ENCODE data around the gene WWOX.

WWOX gene

GRCh38 chr16:79202977-79203376, 1103.5 kb downstream of the WWOX start:
- no peak for DNase-seq (ENCODE audit: low read depth)
- H3K4me3 ChIP-seq (ENCODE audit: low read length) = no peak overlapping the region
- TF ChIP-seq, protein P1, sequence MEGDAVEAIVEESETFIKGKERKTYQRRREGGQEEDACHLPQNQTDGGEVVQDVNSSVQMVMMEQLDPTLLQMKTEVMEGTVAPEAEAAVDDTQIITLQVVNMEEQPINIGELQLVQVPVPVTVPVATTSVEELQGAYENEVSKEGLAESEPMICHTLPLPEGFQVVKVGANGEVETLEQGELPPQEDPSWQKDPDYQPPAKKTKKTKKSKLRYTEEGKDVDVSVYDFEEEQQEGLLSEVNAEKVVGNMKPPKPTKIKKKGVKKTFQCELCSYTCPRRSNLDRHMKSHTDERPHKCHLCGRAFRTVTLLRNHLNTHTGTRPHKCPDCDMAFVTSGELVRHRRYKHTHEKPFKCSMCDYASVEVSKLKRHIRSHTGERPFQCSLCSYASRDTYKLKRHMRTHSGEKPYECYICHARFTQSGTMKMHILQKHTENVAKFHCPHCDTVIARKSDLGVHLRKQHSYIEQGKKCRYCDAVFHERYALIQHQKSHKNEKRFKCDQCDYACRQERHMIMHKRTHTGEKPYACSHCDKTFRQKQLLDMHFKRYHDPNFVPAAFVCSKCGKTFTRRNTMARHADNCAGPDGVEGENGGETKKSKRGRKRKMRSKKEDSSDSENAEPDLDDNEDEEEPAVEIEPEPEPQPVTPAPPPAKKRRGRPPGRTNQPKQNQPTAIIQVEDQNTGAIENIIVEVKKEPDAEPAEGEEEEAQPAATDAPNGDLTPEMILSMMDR (IDR thresholded peaks at IDR 0.05; ENCODE audit: insufficient read depth, low read depth, low read length, missing control alignments) = no peak

DNA sequence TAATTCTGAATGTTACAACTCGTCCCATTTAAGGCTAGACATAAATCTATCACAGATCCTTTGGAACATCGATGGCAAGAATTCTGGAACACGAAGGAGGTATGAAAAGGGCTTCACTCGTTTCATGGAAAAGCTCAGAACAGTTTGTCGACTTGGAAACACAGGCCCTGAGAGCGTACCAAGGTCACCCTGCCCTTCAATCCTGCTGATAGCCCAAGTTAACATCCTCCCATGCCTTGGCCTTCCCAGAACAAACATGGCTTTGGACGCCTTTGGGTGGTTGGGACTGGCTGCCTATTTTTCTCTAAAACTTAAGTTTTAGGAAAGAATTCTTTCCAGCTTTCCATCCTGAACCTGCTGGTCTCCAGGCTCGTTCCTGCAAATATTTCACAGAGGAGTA, 1105.0 kb downstream of the WWOX start:
- TF ChIP-seq, protein P1 (IDR thresholded peaks at IDR 0.05; ENCODE audit: insufficient read depth, low read depth, low read length, missing control alignments) = no peak
- no peak overlapping the region for H3K4me3 ChIP-seq (ENCODE audit: low read length)
- no peak for DNase-seq (ENCODE audit: low read depth)

- no peak for DNase-seq (ENCODE audit: low read depth)
- no peak overlapping the region for H3K4me3 ChIP-seq (ENCODE audit: low read length)
- TF ChIP-seq, protein P1 (IDR thresholded peaks at IDR 0.05; ENCODE audit: insufficient read depth, low read depth, low read length, missing control alignments) = no peak
These were observed 1107.4 kb downstream of the WWOX start for GRCh38 chr16:79206889-79207288.

DNA sequence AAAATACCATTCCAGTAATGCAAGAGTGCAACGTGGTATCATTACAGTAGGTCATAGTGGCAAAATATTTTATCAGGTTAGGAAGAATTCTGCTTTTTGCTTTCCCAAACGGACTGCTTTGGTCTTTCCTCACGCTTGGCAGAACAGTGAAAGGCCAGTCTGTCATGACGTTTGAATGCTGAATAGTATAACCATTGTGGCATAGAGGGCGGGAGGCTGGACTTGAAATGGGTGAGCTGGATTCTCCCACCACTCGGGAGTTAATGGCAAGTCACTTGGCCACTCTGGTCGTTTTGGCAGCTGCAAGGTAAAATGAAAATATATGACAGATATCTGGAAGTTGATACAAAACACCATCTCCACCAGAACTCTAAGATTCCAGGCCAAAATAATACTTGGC, 1109.9 kb downstream of the WWOX start:
- no peak for DNase-seq (ENCODE audit: low read depth)
- no peak overlapping the region for H3K4me3 ChIP-seq (ENCODE audit: low read length)
- TF ChIP-seq, protein P1 (IDR thresholded peaks at IDR 0.05; ENCODE audit: insufficient read depth, low read depth, low read length, missing control alignments) = no peak

DNA sequence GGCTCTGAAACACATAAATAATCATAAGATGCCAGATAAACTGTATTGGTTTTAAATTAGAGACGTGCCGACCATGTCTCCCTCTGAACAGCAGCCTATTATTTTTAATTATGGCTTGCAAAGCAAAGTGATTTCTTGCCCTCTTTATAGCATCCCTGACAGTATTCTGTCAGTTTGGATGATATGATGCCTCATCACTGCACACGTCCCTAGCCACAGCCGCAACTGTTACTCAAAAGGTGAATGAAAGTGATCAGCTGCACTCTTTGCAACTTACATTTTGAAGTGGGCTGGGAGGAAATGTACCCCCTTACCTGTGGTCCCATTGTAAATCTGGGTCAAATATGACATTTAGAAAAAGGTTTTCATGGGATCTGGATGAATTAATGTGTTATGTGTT, 1111.2 kb downstream of the WWOX start:
- TF ChIP-seq, protein P1 (IDR thresholded peaks at IDR 0.05; ENCODE audit: insufficient read depth, low read depth, low read length, missing control alignments) = no peak
- DNase-seq (ENCODE audit: low read depth) = no peak
- no peak overlapping the region for H3K4me3 ChIP-seq (ENCODE audit: low read length)

- H3K4me3 ChIP-seq (ENCODE audit: low read length) = no peak overlapping the region
- TF ChIP-seq, protein P1 (IDR thresholded peaks at IDR 0.05; ENCODE audit: insufficient read depth, low read depth, low read length, missing control alignments) = no peak
- DNase-seq (ENCODE audit: low read depth) = no peak
These were observed 1112.1 kb downstream of the WWOX start for GRCh38 chr16:79211586-79211985.

- TF ChIP-seq, protein P1 (IDR thresholded peaks at IDR 0.05; ENCODE audit: insufficient read depth, low read depth, low read length, missing control alignments) = no peak
- H3K4me3 ChIP-seq (ENCODE audit: low read length) = no peak overlapping the region
- DNase-seq (ENCODE audit: low read depth) = no peak
These were observed 1112.8 kb downstream of the WWOX start for GRCh38 chr16:79212114-79212791.

Data from epithelial cell of esophagus (primary cell).